ENCODE results near the gene SNURF.

The SNURF gene

DNA sequence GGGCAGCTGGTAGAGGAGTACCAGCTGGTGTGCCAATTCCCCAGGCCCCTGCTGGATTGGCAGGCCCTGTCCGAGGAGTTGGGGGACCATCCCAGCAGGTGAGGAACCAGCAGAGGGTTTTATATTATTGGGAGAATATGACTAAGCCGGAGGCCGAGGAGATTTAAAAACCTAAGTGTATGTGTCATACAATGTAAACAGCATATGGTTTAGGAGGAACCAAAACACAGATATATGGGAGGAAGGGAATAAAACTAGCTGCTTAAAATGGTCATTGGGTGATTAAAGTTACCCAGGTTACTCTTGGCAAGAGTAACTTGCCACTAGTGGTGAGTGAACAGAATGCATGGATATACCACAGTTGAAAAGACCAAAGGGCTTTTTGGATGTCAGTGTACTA lies 22.1 kb downstream of the SNURF start:
- no peak for TF ChIP-seq CTCF (IDR thresholded peaks at IDR 0.05; ENCODE audit: borderline replicate concordance, insufficient read depth, low read depth, low read length)
- H3K4me3 ChIP-seq (ENCODE audit: low read depth, low read length), result no peak overlapping the region

DNA sequence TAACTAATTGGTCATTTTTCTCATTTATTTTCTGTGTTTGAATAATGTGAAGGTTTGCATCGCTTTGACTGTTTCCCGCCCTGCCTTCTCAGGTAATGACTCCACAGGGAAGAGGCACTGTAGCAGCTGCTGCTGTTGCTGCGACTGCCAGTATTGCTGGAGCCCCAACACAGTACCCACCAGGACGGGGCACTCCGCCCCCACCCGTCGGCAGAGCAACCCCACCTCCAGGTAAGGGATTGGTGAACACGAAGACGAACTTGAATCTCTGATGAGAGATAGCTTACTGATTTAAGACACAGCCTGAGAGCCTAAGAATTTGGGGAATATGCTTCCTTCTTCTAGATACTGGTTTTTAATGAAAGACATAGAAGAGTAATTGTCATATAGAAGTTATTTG lies 22.9 kb downstream of the SNURF start:
- H3K4me3 ChIP-seq (ENCODE audit: low read depth, low read length), result no peak overlapping the region
- TF ChIP-seq CTCF (IDR thresholded peaks at IDR 0.05; ENCODE audit: borderline replicate concordance, insufficient read depth, low read depth, low read length), result no peak

DNA sequence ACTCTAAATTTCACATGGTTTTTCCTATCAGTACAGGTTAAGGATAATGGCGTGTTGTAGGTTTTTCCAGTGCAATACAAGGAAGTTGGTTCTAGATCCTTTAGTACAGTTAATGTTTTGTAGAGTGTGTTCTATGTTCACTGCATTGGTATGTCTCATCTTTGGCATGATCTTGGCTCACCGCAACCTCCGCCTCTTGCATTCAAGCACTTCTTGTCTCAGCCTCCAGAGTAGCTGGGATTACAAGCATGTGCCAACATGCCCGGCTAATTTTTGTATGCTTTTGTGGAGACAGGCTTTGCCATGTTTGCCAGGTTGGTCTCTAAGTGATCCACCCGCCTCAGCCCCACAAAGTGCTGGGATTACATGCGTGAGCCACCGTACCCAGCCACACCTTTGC lies 30.4 kb downstream of the SNURF start:
- TF ChIP-seq CTCF (IDR thresholded peaks at IDR 0.05; ENCODE audit: borderline replicate concordance, insufficient read depth, low read depth, low read length), result no peak
- no peak overlapping the region for H3K4me3 ChIP-seq (ENCODE audit: low read depth, low read length)

DNA sequence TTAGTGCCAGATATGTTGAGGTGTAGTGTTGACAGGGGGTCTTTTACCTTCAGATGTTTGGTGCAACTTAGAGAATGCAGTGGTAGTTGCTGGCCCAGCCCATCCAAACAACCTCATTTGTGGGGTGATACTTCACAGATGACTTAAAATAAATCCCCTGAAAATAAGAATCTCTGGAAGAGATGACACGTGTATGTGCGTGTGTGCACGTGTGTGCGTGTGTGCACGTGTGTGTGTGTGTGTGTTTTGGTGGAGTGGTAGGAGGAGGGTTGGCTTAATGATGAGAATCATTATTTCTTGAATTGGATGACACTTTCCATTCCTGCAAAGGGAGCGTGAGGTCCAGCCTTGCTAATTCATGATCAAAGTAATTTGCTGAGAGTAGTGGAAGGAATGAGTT lies 31.9 kb downstream of the SNURF start:
- no peak overlapping the region for H3K4me3 ChIP-seq (ENCODE audit: low read depth, low read length)
- TF ChIP-seq CTCF (IDR thresholded peaks at IDR 0.05; ENCODE audit: borderline replicate concordance, insufficient read depth, low read depth, low read length), result no peak
